Fibroblast of mammary gland (primary cell): ENCODE measurements around the gene ZNF37A.
A peak's percentile ranks its signal among the peaks of the same experiment; 100 is the strongest.
"Not testable (repeated sequence)": the region's sequence is repeated elsewhere in the genome, so short reads cannot be mapped to it uniquely, and the experiment has no call there.

Experiments used
- DNase-seq: peaks from one replicate; pipeline ENCODE4 v3.0.0-alpha.2; 2010; ENCODE audit warnings: low read depth
- H3K4me3 ChIP-seq: 2 replicates; pipeline ENCODE4 v1.5.1; 2011; ENCODE audit warnings: low read depth, mild to moderate bottlenecking, low read length, moderate library complexity; ENCODE audit not compliant: control insufficient read depth
- CTCF ChIP-seq: conservative IDR thresholded peaks from 2 replicates; pipeline ENCODE4 v1.5.1; 2011; ENCODE audit warnings: low read depth, low read length, inconsistent platforms; ENCODE audit not compliant: control insufficient read depth, insufficient read depth

Gene ZNF37A

GRCh38 chr10:38072552-38072951 is 21.6 kb upstream of the ZNF37A start:
- H3K4me3 ChIP-seq = no peak overlapping the region
- no peak for TF ChIP-seq CTCF
- DNase-seq = no peak

- TF ChIP-seq CTCF = no peak
- no peak overlapping the region for H3K4me3 ChIP-seq
- DNase-seq = no peak
Observed at GRCh38 chr10:38076687-38077086, 17.4 kb upstream of the ZNF37A start.

- peak overlapping the region; percentile 86 for H3K4me3 ChIP-seq
- DNase-seq = not testable (repeated sequence)
Observed at GRCh38 chr10:38093318-38093717, 819 bp upstream of the ZNF37A start.

GRCh38 chr10:38093816-38094157 is 350 bp upstream of the ZNF37A start:
- TF ChIP-seq CTCF = no peak
- peak overlapping the region; percentile 86 for H3K4me3 ChIP-seq
- no peak for DNase-seq

GRCh38 chr10:38094927-38095574 is 914 bp downstream of the ZNF37A start:
- TF ChIP-seq CTCF = no peak
- peak overlapping the region; percentile 86 for H3K4me3 ChIP-seq
- no peak for DNase-seq

GRCh38 chr10:38102880-38103279 is 8.7 kb downstream of the ZNF37A start:
- TF ChIP-seq CTCF = no peak
- no peak for DNase-seq
- H3K4me3 ChIP-seq = no peak overlapping the region

- no peak overlapping the region for H3K4me3 ChIP-seq
- no peak for DNase-seq
- TF ChIP-seq CTCF = no peak
Observed at GRCh38 chr10:38103756-38104155, 9.6 kb downstream of the ZNF37A start.

- no peak overlapping the region for H3K4me3 ChIP-seq
- DNase-seq = no peak
- no peak for TF ChIP-seq CTCF
Observed at GRCh38 chr10:38112159-38112558, 18.0 kb downstream of the ZNF37A start.
